HEK293 (cell line): ENCODE results near the gene MYL4.

ENCODE experiments used
- GLIS1 ChIP-seq: fragments of 450-650 bp; formaldehyde crosslinking; IDR thresholded peaks from 2 replicates; pipeline ENCODE4 v1.5.1; 2016; ENCODE audit warnings: missing biosample characterization, missing genetic modification characterization
- IKZF3 ChIP-seq: fragments of 450-650 bp; IDR thresholded peaks from 2 replicates; pipeline ENCODE4 v1.5.0; 2018; ENCODE audit warnings: missing biosample characterization, mild to moderate bottlenecking, missing genetic modification characterization, moderate library complexity
- SP2 ChIP-seq: fragments of 450-650 bp; formaldehyde crosslinking; IDR thresholded peaks from 2 replicates; pipeline ENCODE4 v1.5.1; 2016; ENCODE audit warnings: missing biosample characterization, missing genetic modification characterization
- ZBTB7A ChIP-seq: fragments of 450-650 bp; formaldehyde crosslinking; IDR thresholded peaks from 2 replicates; pipeline ENCODE4 v1.5.1; 2016; ENCODE audit warnings: low read depth, missing biosample characterization, missing genetic modification characterization
- ZEB2 ChIP-seq: fragments of 450-650 bp; formaldehyde crosslinking; IDR thresholded peaks from 2 replicates; pipeline ENCODE4 v1.5.1; 2016; ENCODE audit warnings: missing biosample characterization, missing genetic modification characterization
- ZFP69B ChIP-seq: fragments of 450-650 bp; formaldehyde crosslinking; IDR thresholded peaks from 2 replicates; pipeline ENCODE4 v1.5.1; 2016; ENCODE audit warnings: missing biosample characterization, missing genetic modification characterization
- ZIC2 ChIP-seq: fragments of 450-650 bp; formaldehyde crosslinking; IDR thresholded peaks from 2 replicates; pipeline ENCODE4 v1.5.1; 2016; ENCODE audit warnings: missing biosample characterization, missing genetic modification characterization
- ZNF184 ChIP-seq: fragments of 450-650 bp; IDR thresholded peaks from 2 replicates; pipeline ENCODE4 v1.5.1; 2018; ENCODE audit warnings: missing biosample characterization, mild to moderate bottlenecking, missing genetic modification characterization
- ZNF2 ChIP-seq: fragments of 450-650 bp; formaldehyde crosslinking; IDR thresholded peaks from 2 replicates; pipeline ENCODE4 v1.5.1; 2016; ENCODE audit warnings: missing biosample characterization, missing genetic modification characterization
- ZNF24 ChIP-seq: fragments of 450-650 bp; formaldehyde crosslinking; IDR thresholded peaks from 2 replicates; pipeline ENCODE4 v1.5.1; 2016; ENCODE audit warnings: missing biosample characterization, missing genetic modification characterization
- ZNF391 ChIP-seq: fragments of 450-650 bp; formaldehyde crosslinking; IDR thresholded peaks from 2 replicates; pipeline ENCODE4 v1.5.1; 2016; ENCODE audit warnings: low read depth, missing biosample characterization, missing genetic modification characterization, borderline replicate concordance
- ZNF529 ChIP-seq: fragments of 450-650 bp; formaldehyde crosslinking; IDR thresholded peaks from 2 replicates; pipeline ENCODE4 v1.5.1; 2017; ENCODE audit warnings: missing genetic modification characterization, missing biosample characterization; ENCODE audit not compliant: insufficient replicate concordance
- ZNF600 ChIP-seq: fragments of 450-650 bp; formaldehyde crosslinking; IDR thresholded peaks from 2 replicates; pipeline ENCODE4 v1.5.1; 2016; ENCODE audit warnings: missing biosample characterization, missing genetic modification characterization
- ZNF664 ChIP-seq: fragments of 450-650 bp; formaldehyde crosslinking; IDR thresholded peaks from 2 replicates; pipeline ENCODE4 v1.5.1; 2016; ENCODE audit warnings: missing biosample characterization, missing genetic modification characterization
- ZNF837 ChIP-seq: fragments of 450-650 bp; formaldehyde crosslinking; IDR thresholded peaks from 2 replicates; pipeline ENCODE4 v1.5.1; 2016; ENCODE audit warnings: missing biosample characterization, missing genetic modification characterization
- ZSCAN16 ChIP-seq: fragments of 450-650 bp; formaldehyde crosslinking; IDR thresholded peaks from 2 replicates; pipeline ENCODE4 v1.5.1; 2016; ENCODE audit warnings: missing biosample characterization, missing genetic modification characterization
- TF ChIP-seq, protein P1 (sequence below): fragments of 450-650 bp; formaldehyde crosslinking; IDR thresholded peaks from 2 replicates; pipeline ENCODE4 v1.5.1; 2017; ENCODE audit warnings: missing biosample characterization, missing genetic modification characterization
- TF ChIP-seq, protein P2 (sequence below): fragments of 450-650 bp; formaldehyde crosslinking; IDR thresholded peaks from 2 replicates; pipeline ENCODE4 v1.5.1; 2016; ENCODE audit warnings: missing biosample characterization, missing genetic modification characterization
- TF ChIP-seq, protein P3 (sequence below): fragments of 450-650 bp; formaldehyde crosslinking; IDR thresholded peaks from 2 replicates; pipeline ENCODE4 v1.5.1; 2016; ENCODE audit warnings: missing biosample characterization, missing genetic modification characterization
- TF ChIP-seq, protein P4 (sequence below): fragments of 450-650 bp; formaldehyde crosslinking; IDR thresholded peaks from 2 replicates; pipeline ENCODE4 v1.5.1; 2017; ENCODE audit warnings: missing biosample characterization, missing genetic modification characterization
- TF ChIP-seq, protein P5 (sequence below): fragments of 450-650 bp; formaldehyde crosslinking; IDR thresholded peaks from 2 replicates; pipeline ENCODE4 v1.5.1; 2016; ENCODE audit warnings: missing biosample characterization, missing genetic modification characterization
- TF ChIP-seq, protein P6 (sequence below): fragments of 450-650 bp; formaldehyde crosslinking; IDR thresholded peaks from 2 replicates; pipeline ENCODE4 v1.5.1; 2016; ENCODE audit warnings: missing biosample characterization, missing genetic modification characterization
- TF ChIP-seq, protein P7 (sequence below): fragments of 450-650 bp; formaldehyde crosslinking; IDR thresholded peaks from 2 replicates; pipeline ENCODE4 v1.5.1; 2016; ENCODE audit warnings: missing biosample characterization, missing genetic modification characterization
- TF ChIP-seq, protein P8 (sequence below): sonication (generic); formaldehyde crosslinking; IDR thresholded peaks from 2 replicates; pipeline ENCODE4 v1.8.1; 2022; ENCODE audit warnings: mild to moderate bottlenecking, moderate library complexity, missing genetic modification reagents

Gene MYL4

DNA sequence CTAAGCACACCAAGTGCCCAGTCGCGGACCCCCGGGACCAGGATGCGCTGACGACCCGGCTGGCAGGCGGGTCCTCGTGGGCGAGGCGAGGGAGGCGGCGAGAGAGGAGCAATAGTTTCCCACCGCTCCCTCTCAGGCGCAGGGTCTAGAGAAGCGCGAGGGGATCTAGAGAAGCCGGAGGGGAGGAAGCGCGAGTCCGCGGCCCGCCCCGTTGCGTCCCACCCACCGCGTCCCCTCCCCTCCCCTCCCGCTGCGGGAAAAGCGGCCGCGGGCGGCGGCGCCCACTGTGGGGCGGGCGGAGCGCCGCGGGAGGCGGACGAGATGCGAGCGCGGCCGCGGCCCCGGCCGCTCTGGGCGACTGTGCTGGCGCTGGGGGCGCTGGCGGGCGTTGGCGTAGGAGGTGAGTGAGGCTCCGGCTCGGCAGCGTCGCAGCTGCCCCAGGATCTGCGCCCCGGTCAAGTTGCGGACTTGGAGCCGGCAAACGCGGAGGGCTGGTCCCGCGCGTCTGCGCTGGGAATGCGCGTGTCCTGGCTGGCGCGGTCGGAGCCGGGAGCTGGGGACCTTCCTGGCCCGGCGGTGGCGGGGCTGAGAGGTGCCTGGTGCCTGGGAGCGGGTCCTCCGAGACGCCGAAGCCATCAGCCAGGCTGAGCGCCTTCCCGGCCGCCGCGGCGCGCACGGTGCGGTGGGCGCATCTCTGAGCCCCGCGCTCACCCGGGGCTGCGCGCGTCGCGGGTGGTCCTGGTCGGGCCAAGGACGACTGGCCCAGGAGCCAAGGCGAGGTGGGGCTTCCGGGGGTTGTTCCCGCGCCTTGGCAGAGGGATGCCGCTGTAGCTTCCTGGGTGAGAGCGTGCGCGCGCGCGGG, 44.6 kb downstream of the MYL4 start, which contains the start of gene ITGB3 (continued):
- TF ChIP-seq, protein P1, sequence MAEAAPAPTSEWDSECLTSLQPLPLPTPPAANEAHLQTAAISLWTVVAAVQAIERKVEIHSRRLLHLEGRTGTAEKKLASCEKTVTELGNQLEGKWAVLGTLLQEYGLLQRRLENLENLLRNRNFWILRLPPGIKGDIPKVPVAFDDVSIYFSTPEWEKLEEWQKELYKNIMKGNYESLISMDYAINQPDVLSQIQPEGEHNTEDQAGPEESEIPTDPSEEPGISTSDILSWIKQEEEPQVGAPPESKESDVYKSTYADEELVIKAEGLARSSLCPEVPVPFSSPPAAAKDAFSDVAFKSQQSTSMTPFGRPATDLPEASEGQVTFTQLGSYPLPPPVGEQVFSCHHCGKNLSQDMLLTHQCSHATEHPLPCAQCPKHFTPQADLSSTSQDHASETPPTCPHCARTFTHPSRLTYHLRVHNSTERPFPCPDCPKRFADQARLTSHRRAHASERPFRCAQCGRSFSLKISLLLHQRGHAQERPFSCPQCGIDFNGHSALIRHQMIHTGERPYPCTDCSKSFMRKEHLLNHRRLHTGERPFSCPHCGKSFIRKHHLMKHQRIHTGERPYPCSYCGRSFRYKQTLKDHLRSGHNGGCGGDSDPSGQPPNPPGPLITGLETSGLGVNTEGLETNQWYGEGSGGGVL (tag by site-specific recombination), result peak; percentile 73
- TF ChIP-seq, protein P2, sequence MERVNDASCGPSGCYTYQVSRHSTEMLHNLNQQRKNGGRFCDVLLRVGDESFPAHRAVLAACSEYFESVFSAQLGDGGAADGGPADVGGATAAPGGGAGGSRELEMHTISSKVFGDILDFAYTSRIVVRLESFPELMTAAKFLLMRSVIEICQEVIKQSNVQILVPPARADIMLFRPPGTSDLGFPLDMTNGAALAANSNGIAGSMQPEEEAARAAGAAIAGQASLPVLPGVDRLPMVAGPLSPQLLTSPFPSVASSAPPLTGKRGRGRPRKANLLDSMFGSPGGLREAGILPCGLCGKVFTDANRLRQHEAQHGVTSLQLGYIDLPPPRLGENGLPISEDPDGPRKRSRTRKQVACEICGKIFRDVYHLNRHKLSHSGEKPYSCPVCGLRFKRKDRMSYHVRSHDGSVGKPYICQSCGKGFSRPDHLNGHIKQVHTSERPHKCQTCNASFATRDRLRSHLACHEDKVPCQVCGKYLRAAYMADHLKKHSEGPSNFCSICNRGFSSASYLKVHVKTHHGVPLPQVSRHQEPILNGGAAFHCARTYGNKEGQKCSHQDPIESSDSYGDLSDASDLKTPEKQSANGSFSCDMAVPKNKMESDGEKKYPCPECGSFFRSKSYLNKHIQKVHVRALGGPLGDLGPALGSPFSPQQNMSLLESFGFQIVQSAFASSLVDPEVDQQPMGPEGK, result peak; percentile 58
- TF ChIP-seq ZNF664 (tag by site-specific recombination) (no peak), ZSCAN16 (tag by site-specific recombination) (no peak), SP2 (peak; percentile 63), ZNF600 (tag by site-specific recombination) (peak; percentile 79), ZIC2 (tag by site-specific recombination) (peak; percentile 59), ZNF24 (tag by site-specific recombination) (no peak), IKZF3 (no peak), ZNF529 (tag by site-specific recombination) (no peak), ZFP69B (tag by site-specific recombination) (no peak), ZEB2 (tag by site-specific recombination) (0 out of 2 replicates have a peak, but pooled peaks have one; percentile 20), ZNF184 (tag by site-specific recombination) (no peak), ZNF391 (no peak), ZBTB7A (peak; percentile 32; the same call in 1 of the 2 replicates), GLIS1 (tag by site-specific recombination) (peak; percentile 78), ZNF2 (no peak), ZNF837 (tag by site-specific recombination) (no peak)
- TF ChIP-seq, protein P3, sequence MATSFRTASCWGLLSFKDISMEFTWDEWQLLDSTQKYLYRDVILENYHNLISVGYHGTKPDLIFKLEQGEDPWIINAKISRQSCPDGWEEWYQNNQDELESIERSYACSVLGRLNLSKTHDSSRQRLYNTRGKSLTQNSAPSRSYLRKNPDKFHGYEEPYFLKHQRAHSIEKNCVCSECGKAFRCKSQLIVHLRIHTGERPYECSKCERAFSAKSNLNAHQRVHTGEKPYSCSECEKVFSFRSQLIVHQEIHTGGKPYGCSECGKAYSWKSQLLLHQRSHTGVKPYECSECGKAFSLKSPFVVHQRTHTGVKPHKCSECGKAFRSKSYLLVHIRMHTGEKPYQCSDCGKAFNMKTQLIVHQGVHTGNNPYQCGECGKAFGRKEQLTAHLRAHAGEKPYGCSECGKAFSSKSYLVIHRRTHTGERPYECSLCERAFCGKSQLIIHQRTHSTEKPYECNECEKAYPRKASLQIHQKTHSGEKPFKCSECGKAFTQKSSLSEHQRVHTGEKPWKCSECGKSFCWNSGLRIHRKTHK (tag by site-specific recombination), result no peak
- TF ChIP-seq, protein P4, sequence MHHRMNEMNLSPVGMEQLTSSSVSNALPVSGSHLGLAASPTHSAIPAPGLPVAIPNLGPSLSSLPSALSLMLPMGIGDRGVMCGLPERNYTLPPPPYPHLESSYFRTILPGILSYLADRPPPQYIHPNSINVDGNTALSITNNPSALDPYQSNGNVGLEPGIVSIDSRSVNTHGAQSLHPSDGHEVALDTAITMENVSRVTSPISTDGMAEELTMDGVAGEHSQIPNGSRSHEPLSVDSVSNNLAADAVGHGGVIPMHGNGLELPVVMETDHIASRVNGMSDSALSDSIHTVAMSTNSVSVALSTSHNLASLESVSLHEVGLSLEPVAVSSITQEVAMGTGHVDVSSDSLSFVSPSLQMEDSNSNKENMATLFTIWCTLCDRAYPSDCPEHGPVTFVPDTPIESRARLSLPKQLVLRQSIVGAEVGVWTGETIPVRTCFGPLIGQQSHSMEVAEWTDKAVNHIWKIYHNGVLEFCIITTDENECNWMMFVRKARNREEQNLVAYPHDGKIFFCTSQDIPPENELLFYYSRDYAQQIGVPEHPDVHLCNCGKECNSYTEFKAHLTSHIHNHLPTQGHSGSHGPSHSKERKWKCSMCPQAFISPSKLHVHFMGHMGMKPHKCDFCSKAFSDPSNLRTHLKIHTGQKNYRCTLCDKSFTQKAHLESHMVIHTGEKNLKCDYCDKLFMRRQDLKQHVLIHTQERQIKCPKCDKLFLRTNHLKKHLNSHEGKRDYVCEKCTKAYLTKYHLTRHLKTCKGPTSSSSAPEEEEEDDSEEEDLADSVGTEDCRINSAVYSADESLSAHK (tag by site-specific recombination), result no peak
- TF ChIP-seq, protein P5, sequence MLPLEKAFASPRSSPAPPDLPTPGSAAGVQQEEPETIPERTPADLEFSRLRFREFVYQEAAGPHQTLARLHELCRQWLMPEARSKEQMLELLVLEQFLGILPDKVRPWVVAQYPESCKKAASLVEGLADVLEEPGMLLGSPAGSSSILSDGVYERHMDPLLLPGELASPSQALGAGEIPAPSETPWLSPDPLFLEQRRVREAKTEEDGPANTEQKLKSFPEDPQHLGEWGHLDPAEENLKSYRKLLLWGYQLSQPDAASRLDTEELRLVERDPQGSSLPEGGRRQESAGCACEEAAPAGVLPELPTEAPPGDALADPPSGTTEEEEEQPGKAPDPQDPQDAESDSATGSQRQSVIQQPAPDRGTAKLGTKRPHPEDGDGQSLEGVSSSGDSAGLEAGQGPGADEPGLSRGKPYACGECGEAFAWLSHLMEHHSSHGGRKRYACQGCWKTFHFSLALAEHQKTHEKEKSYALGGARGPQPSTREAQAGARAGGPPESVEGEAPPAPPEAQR (tag by site-specific recombination), result no peak
- TF ChIP-seq, protein P6, sequence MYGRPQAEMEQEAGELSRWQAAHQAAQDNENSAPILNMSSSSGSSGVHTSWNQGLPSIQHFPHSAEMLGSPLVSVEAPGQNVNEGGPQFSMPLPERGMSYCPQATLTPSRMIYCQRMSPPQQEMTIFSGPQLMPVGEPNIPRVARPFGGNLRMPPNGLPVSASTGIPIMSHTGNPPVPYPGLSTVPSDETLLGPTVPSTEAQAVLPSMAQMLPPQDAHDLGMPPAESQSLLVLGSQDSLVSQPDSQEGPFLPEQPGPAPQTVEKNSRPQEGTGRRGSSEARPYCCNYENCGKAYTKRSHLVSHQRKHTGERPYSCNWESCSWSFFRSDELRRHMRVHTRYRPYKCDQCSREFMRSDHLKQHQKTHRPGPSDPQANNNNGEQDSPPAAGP, result peak; percentile 64
- TF ChIP-seq, protein P7, sequence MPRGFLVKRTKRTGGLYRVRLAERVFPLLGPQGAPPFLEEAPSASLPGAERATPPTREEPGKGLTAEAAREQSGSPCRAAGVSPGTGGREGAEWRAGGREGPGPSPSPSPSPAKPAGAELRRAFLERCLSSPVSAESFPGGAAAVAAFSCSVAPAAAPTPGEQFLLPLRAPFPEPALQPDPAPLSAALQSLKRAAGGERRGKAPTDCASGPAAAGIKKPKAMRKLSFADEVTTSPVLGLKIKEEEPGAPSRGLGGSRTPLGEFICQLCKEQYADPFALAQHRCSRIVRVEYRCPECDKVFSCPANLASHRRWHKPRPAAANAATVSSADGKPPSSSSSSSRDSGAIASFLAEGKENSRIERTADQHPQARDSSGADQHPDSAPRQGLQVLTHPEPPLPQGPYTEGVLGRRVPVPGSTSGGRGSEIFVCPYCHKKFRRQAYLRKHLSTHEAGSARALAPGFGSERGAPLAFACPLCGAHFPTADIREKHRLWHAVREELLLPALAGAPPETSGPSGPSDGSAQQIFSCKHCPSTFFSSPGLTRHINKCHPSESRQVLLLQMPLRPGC (tag by site-specific recombination), result no peak
- TF ChIP-seq, protein P8, sequence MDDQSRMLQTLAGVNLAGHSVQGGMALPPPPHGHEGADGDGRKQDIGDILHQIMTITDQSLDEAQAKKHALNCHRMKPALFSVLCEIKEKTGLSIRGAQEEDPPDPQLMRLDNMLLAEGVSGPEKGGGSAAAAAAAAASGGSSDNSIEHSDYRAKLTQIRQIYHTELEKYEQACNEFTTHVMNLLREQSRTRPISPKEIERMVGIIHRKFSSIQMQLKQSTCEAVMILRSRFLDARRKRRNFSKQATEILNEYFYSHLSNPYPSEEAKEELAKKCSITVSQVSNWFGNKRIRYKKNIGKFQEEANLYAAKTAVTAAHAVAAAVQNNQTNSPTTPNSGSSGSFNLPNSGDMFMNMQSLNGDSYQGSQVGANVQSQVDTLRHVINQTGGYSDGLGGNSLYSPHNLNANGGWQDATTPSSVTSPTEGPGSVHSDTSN (CRISPR knock-in tag), result no peak
